GM18868 (cell line): ENCODE measurements around the gene REELD1.

ENCODE experiments used
- ATAC-seq: cut with Tn5 transposase; IDR thresholded peaks from one replicate; pipeline ENCODE4 v1.9.1; 2021; ENCODE audit warnings: mild to moderate bottlenecking, moderate library complexity; ENCODE audit not compliant: unreplicated experiment

The REELD1 gene

DNA sequence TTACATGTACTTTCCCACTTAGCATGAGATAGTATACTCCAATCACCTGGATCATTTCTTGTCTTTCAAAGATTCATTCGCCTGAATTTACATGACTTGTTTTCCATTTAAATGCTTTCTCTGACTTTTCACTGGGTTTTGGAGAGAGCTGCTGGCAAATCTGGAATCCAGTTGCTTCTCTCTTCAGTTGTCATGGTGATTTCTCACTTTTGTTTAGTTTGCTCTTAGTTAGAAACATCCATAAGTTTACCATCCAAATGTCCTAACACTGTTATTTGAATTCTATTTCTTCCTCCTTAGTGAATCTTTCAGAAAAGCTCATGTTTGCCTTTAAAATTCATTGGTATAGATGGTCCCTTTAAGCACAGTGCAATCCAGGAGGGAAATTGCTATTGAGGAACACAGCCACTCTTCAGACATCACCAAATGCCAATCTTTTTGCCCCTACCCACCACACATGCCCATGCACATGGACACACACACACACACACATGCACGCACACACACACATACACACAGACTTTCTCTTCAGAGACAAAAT is 51.7 kb downstream of the REELD1 start:
- no peak for ATAC-seq

DNA sequence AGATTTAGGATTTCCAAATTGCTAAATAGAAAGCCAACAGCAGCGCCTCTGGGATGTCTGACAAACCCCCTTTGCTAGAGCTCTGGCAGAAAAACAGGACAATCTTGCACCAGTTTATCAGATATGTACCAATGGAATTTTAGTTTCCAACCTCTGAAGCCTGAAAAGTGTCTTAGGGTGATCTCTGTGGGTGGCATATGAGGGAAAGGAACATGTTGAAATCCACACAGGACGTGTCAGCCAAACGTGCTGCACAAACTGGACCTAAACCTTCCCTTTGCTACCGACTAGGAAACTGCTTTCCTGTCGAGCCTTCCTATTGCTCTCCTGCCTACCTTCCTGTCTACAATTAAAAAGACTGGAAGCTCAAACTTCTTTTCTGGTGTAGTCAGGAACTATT is 53.5 kb downstream of the REELD1 start:
- no peak for ATAC-seq

DNA sequence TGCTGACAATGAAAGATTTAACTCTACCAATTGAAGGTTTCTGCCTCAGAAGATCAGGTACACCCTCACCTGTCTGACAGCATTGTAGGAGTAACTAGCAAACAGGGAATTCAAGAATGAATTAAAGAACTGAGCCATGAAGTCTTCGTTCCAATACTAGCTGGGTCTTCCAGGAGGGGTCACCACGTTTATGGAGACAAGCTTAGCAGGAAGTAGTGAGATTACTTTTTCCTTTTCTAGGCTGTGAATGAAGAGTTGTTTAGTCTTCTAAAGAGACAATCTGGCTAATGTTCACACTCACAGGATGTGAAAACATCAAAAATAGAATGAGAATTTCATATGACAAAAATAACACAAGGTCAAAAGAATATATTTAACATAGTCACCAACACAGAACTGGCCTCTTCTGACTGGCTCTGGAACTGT is 54.9 kb downstream of the REELD1 start:
- peak; percentile 30 for ATAC-seq

DNA sequence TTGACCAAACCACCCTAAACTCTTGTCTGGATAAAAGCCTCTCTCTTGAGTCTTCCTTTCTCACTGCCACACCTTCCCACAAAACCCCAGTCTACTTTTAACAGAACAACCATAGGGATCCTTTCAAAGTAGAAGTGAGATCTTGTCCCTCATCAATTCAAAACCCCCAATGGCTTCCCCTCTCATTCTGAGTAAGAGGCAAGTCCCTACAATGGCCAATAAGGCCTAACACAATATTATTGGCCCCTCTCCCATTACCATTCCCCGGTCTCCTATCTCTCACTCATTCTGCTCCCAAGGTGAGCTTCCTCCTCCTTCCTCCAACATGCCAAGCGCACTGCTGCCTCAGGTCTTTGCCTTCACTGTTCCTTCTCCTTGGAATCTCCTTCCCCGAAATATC is 57.1 kb downstream of the REELD1 start:
- ATAC-seq, result peak; percentile 8

DNA sequence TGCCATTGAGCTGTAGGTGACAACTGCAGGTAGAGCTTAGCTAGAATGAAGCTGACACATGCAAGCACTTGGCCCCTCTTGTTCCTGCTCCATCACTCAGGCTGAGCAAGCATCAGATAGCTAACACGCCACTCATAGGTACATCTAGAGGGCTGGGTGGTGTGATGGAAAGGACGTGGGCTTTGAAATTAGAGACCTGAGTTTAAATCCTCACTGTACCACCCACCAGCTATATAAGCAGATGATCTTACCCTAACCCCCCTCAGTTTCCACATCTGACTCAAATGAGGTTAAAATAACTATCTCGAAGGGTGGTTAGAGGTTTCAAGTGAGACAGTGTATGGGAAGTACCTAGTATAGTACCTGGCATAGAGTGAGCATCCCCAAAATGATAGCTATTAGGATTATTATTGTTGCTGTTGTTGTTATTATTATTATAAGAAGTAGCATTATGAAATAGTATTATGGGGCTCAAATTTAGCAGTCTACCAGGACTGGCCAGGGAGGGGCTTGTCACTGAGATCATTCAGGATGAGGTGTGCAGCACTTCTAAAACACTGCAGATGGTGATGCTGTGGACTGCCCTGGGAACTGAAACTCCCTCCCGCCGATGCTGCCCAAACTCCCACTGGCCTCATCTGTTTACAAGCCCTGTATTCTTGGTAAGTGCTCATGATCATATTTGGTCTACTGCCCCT is 59.0 kb downstream of the REELD1 start:
- peak; percentile 79 for ATAC-seq

DNA sequence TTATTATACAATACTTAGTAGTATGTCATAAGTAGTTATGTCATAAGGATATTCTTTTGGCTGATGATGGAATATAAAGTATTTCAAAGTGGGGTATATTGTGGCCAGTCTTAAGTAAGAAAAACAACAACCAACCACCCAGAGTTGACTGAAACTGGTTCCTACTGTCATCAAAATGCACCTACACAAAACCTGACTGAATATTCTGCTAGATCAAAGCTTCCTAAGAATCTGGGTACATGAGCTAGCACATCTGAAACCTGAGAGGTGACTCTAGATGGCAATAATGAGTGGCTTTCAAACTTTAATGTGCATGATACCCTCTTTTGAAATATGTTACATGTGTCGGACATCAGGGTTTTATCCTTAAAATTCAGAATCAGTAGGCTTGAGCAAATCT is 60.4 kb downstream of the REELD1 start:
- ATAC-seq, result no peak

DNA sequence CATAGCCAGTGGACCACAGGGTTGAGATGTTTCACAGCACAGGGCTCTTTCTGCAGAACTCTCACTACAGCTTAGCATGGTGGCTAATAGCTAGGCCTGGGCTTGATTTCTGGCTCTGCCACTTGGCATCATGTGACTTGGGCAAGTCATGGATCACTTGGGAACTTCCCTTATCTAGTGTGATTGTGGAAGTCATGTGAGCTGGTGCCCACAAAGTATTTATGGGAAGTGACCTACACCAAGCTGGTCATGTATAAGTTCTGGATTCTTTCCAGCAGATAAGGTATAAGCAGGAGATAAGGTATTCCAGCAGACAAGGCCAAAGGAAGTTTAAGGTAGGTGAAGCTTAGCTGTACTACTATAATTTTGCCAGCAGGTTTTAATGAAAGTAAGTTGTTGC is 61.0 kb downstream of the REELD1 start:
- no peak for ATAC-seq

DNA sequence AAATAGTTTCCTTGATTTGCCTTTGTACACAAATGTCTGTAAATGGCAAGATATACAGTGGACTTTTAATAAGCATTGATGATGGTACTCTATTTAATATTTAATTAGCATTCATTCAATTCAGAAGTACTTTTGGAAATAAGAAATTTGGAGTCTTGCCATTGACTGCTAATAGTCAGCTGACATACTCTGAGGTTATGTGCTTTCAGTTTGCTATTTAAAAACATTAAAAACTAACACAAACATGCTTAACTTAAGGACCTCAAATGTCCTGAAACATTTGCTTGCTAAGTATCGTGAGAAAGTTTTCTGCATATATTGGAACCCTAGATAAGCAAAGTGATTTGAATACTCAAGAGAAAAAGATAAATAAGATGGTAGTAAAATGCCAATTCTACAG is 64.6 kb downstream of the REELD1 start:
- no peak for ATAC-seq
